H9 (cell line): Measurements from ENCODE around the gene BCKDHB. TPM values are rescaled to one million over a fixed set of nuclear protein-coding genes. Genes with fewer than 3 reads are reported as not detected.

Source experiments
- DNase-seq: peaks from one replicate; pipeline ENCODE4 v3.0.0-alpha.2; 2017
- H2AFZ ChIP-seq: one replicate; pipeline ENCODE4 v1.6.1; 2013; ENCODE audit warnings: mild to moderate bottlenecking, low read length, control low read depth, moderate library complexity
- H2AK5ac ChIP-seq: 2 replicates; pipeline ENCODE4 v1.6.1; 2013; ENCODE audit warnings: low read length, control low read depth, mixed read lengths; ENCODE audit not compliant: insufficient read length
- H2BK120ac ChIP-seq: one replicate; pipeline ENCODE4 v1.6.1; 2013; ENCODE audit warnings: low read depth, mild to moderate bottlenecking, low read length, control low read depth, inconsistent platforms; ENCODE audit not compliant: poor library complexity, severe bottlenecking
- H2BK12ac ChIP-seq: 2 replicates; pipeline ENCODE4 v1.6.1; 2013; ENCODE audit warnings: low read length, control low read depth, mixed read lengths, low read depth; ENCODE audit not compliant: insufficient read length
- H2BK15ac ChIP-seq: 2 replicates; pipeline ENCODE4 v1.6.1; 2013; ENCODE audit warnings: low read depth, low read length, control low read depth
- H2BK20ac ChIP-seq: one replicate; pipeline ENCODE4 v1.6.1; 2013; ENCODE audit warnings: low read depth, mild to moderate bottlenecking, low read length, control low read depth, inconsistent platforms; ENCODE audit not compliant: poor library complexity, severe bottlenecking
- H2BK5ac ChIP-seq: 2 replicates; pipeline ENCODE4 v1.6.1; 2013; ENCODE audit warnings: low read length, control low read depth, mixed read lengths; ENCODE audit not compliant: insufficient read length
- H3K14ac ChIP-seq: 2 replicates; pipeline ENCODE4 v1.6.1; 2013; ENCODE audit warnings: low read length, control low read depth; ENCODE audit not compliant: insufficient read depth
- H3K18ac ChIP-seq: 2 replicates; pipeline ENCODE4 v1.6.1; 2013; ENCODE audit warnings: low read depth, mild to moderate bottlenecking, mixed read lengths, low read length, control low read depth; ENCODE audit not compliant: insufficient read length
- H3K23ac ChIP-seq: 2 replicates; pipeline ENCODE4 v1.6.1; 2013; ENCODE audit warnings: low read length, control low read depth, mixed read lengths, low read depth; ENCODE audit not compliant: insufficient read length
- H3K23me2 ChIP-seq: 2 replicates; pipeline ENCODE4 v1.6.1; 2013; ENCODE audit warnings: low read depth, mild to moderate bottlenecking, mixed read lengths, low read length, control low read depth; ENCODE audit not compliant: insufficient read length, poor library complexity, severe bottlenecking
- H3K27ac ChIP-seq: 2 replicates; pipeline ENCODE4 v1.5.1; 2013; ENCODE audit warnings: low read length, control low read depth, mixed read lengths, low read depth; ENCODE audit not compliant: insufficient read length
- H3K27me3 ChIP-seq: 2 replicates; pipeline ENCODE4 v1.6.1; 2013; ENCODE audit warnings: low read length, control low read depth, inconsistent platforms; ENCODE audit not compliant: insufficient read depth
- H3K4ac ChIP-seq: 2 replicates; pipeline ENCODE4 v1.6.1; 2013; ENCODE audit warnings: low read depth, mild to moderate bottlenecking, control low read depth, inconsistent platforms, low read length, moderate library complexity
- H3K4me1 ChIP-seq: 2 replicates; pipeline ENCODE4 v1.6.1; 2013; ENCODE audit warnings: low read length, control low read depth, inconsistent platforms; ENCODE audit not compliant: insufficient read depth
- H3K4me2 ChIP-seq: 2 replicates; pipeline ENCODE4 v1.6.1; 2013; ENCODE audit warnings: low read length, control low read depth, mixed read lengths; ENCODE audit not compliant: insufficient read length, insufficient read depth
- H3K56ac ChIP-seq: 2 replicates; pipeline ENCODE4 v1.6.1; 2013; ENCODE audit warnings: low read depth, mild to moderate bottlenecking, mixed read lengths, low read length, control low read depth; ENCODE audit not compliant: insufficient read length
- H3K79me1 ChIP-seq: 2 replicates; pipeline ENCODE4 v1.6.1; 2013; ENCODE audit warnings: low read depth, mild to moderate bottlenecking, moderate library complexity, low read length, control low read depth, inconsistent platforms; ENCODE audit not compliant: insufficient read depth, poor library complexity, severe bottlenecking
- H3K79me2 ChIP-seq: 2 replicates; pipeline ENCODE4 v1.6.1; 2013; ENCODE audit warnings: low read length, control low read depth, inconsistent platforms; ENCODE audit not compliant: insufficient read depth
- H3K9ac ChIP-seq: 2 replicates; pipeline ENCODE4 v1.6.1; 2013; ENCODE audit warnings: low read length, control low read depth, mixed read lengths; ENCODE audit not compliant: insufficient read length; ENCODE audit errors: extremely low read depth
- H3K9me3 ChIP-seq: one replicate; pipeline ENCODE4 v1.6.1; 2013; ENCODE audit warnings: low read depth, low read length, inconsistent platforms; ENCODE audit not compliant: control insufficient read depth
- H3T11ph ChIP-seq: one replicate; pipeline ENCODE4 v1.6.1; 2013; ENCODE audit warnings: mild to moderate bottlenecking, low read length, control low read depth, inconsistent platforms
- H4K20me1 ChIP-seq: one replicate; pipeline ENCODE4 v1.6.1; 2013; ENCODE audit not compliant: control insufficient read depth, insufficient read length, insufficient read depth
- H4K5ac ChIP-seq: 2 replicates; pipeline ENCODE4 v1.6.1; 2013; ENCODE audit warnings: low read depth, mild to moderate bottlenecking, mixed read lengths, low read length, control low read depth; ENCODE audit not compliant: insufficient read length
- H4K8ac ChIP-seq: replicated peaks from 2 replicates; pipeline ENCODE4 v1.6.1; 2013; ENCODE audit warnings: low read length, control low read depth, mixed read lengths, low read depth; ENCODE audit not compliant: insufficient read length
- H4K91ac ChIP-seq: 2 replicates; pipeline ENCODE4 v1.6.1; 2013; ENCODE audit warnings: low read depth, mild to moderate bottlenecking, moderate library complexity, mixed read lengths, low read length, control low read depth; ENCODE audit not compliant: insufficient read length
- H3K27ac Mint-ChIP-seq, 3 experiments: 2 replicates in 2 of 3; 3 replicates in 1 of 3; pipeline ENCODE4 v1.8.0; 2020 to 2021; ENCODE audit warnings: mixed read lengths in 3 of 3, mild to moderate bottlenecking in 1 of 3, moderate library complexity in 1 of 3
- H3K27me3 Mint-ChIP-seq: 2 replicates; pipeline ENCODE4 v1.8.0; 2021; ENCODE audit warnings: low read depth, mild to moderate bottlenecking, moderate library complexity, mixed read lengths
- H3K36me3 Mint-ChIP-seq, 3 experiments: 2 replicates in 2 of 3; 3 replicates in 1 of 3; pipeline ENCODE4 v1.8.0; 2020 to 2021; ENCODE audit warnings: low read depth in 3 of 3, mixed read lengths in 3 of 3; ENCODE audit not compliant: insufficient read depth in 1 of 3
- H3K4me1 Mint-ChIP-seq, 2 experiments: 2 replicates each; pipeline ENCODE4 v1.8.0; 2020; ENCODE audit warnings: mixed read lengths in 2 of 2
- H3K4me3 Mint-ChIP-seq, 2 experiments: 2 replicates in 1 of 2; 3 replicates in 1 of 2; pipeline ENCODE4 v1.8.0; 2020 to 2021; ENCODE audit warnings: mild to moderate bottlenecking in 2 of 2, mixed read lengths in 2 of 2, moderate library complexity in 1 of 2
- H3K9me3 Mint-ChIP-seq, 2 experiments: 2 replicates in 1 of 2; 3 replicates in 1 of 2; pipeline ENCODE4 v1.8.0; 2020; ENCODE audit warnings: mild to moderate bottlenecking in 2 of 2, mixed read lengths in 2 of 2, moderate library complexity in 1 of 2
- WGBS: extraction: QIAGEN DNeasy Blood & Tissue Kit; methylation state at CpG from one replicate; pipeline ENCODE4 v1.1.7; 2013; ENCODE audit warnings: missing lambda C conversion rate, low lambda C conversion rate, mixed read lengths; ENCODE audit not compliant: insufficient read length; ENCODE audit errors: extremely low coverage; 5-methylcytosine and 5-hydroxymethylcytosine counted together
- total RNA-seq: library from RNA; stranded (reverse); gene quantifications from 2 replicates; pipeline ENCODE4 v1.2.1, GENCODE V29; 2021
- TF ChIP-seq, protein P1 (sequence below): fragments of 200-600 bp; sonication (generic); conservative IDR thresholded peaks from 3 replicates; pipeline ENCODE4 v1.8.0; 2021; ENCODE audit warnings: antibody characterized with exemption, mild to moderate bottlenecking

Gene BCKDHB
- total RNA-seq, 1 experiment from 2014 or later, result 26.6 TPM

DNA sequence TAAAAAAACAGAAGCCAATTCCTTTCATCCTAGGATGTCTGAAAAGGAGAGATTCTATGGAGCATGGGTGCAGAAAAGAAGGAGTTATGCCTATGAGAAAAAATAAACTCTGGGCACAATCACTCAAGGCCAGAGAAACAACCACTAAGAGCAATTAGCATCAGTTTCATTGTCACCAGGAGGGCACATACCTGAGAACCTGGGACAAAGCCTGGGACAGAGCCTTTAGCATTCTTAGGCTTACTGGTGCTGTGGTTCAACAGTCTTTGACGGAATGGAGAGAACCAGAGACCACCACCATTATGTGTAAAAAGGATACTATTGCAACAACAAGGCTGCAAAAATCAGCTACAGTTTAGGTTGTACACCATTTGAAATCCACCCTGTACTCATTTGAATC, 29.4 kb upstream of the BCKDHB start:
- H2BK20ac ChIP-seq, result no peak overlapping the region
- no peak overlapping the region for H2BK5ac ChIP-seq
- no peak overlapping the region for H3K27ac Mint-ChIP-seq
- no peak overlapping the region for H2BK120ac ChIP-seq
- H3K18ac ChIP-seq, result no peak overlapping the region
- no peak overlapping the region for H3K27ac ChIP-seq
- TF ChIP-seq, protein P1, sequence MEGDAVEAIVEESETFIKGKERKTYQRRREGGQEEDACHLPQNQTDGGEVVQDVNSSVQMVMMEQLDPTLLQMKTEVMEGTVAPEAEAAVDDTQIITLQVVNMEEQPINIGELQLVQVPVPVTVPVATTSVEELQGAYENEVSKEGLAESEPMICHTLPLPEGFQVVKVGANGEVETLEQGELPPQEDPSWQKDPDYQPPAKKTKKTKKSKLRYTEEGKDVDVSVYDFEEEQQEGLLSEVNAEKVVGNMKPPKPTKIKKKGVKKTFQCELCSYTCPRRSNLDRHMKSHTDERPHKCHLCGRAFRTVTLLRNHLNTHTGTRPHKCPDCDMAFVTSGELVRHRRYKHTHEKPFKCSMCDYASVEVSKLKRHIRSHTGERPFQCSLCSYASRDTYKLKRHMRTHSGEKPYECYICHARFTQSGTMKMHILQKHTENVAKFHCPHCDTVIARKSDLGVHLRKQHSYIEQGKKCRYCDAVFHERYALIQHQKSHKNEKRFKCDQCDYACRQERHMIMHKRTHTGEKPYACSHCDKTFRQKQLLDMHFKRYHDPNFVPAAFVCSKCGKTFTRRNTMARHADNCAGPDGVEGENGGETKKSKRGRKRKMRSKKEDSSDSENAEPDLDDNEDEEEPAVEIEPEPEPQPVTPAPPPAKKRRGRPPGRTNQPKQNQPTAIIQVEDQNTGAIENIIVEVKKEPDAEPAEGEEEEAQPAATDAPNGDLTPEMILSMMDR, result no peak
- no peak overlapping the region for H2BK12ac ChIP-seq
- WGBS, result no CpG with 5 or more reads among the region's 1 CpG
- no peaks in the 10 kb centered on the region for H3K9me3 Mint-ChIP-seq
- H3K4ac ChIP-seq, result no peak overlapping the region
- H3K23me2 ChIP-seq, result no peaks in the 10 kb centered on the region
- DNase-seq, result no peak
- no peak overlapping the region for H3K9ac ChIP-seq
- H4K8ac ChIP-seq, result no peak overlapping the region
- H2AFZ ChIP-seq, result no peak overlapping the region
- H3K4me1 Mint-ChIP-seq, result peaks cover 14 to 15% of the 10 kb centered on the region in 2 experiments
- H3K4me1 ChIP-seq, result no peaks in the 10 kb centered on the region
- H3K23ac ChIP-seq, result no peak overlapping the region
- no peak overlapping the region for H4K5ac ChIP-seq
- no peak overlapping the region for H3K14ac ChIP-seq
- H2AK5ac ChIP-seq, result no peak overlapping the region
- H3K79me2 ChIP-seq, result no peaks in the 10 kb centered on the region
- H3K56ac ChIP-seq, result no peak overlapping the region
- H3K9me3 ChIP-seq, result no peaks in the 10 kb centered on the region
- no peak overlapping the region for H3T11ph ChIP-seq
- no peaks in the 10 kb centered on the region for H3K79me1 ChIP-seq
- H3K36me3 Mint-ChIP-seq, result no peaks in the 10 kb centered on the region
- no peak overlapping the region for H2BK15ac ChIP-seq
- H3K27me3 Mint-ChIP-seq, result no peaks in the 10 kb centered on the region
- no peaks in the 10 kb centered on the region; the same call in 1 of the 2 replicates for H3K27me3 ChIP-seq
- no peak overlapping the region for H3K4me3 Mint-ChIP-seq
- H4K91ac ChIP-seq, result no peak overlapping the region
- H4K20me1 ChIP-seq, result no peaks in the 10 kb centered on the region
- H3K4me2 ChIP-seq, result no peak overlapping the region
